ENCODE results near the gene POMT2.

The POMT2 gene

DNA sequence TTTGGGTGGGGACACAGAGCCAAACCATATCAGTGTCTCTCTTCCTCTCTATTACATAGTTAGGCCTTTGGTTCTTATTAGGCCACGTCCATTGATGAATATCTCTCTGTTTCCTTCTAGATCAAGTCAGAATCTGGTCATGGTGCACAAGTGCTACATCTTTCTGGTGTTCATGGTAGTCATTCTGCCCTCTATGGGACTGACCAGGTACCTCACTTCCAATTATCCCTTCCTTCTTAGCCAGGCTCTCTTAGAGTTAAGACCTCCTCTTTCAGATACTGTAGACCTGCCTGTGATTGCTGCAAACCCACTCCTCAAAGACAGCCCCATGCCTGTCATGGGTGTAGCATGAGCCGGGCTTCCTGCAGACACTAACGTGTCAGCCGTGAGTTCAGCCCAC, 74.9 kb downstream of the POMT2 start:
- in situ Hi-C loops (cut with MboI; ENCODE audit: low sequenced_read_pairs), result no loop called here

DNA sequence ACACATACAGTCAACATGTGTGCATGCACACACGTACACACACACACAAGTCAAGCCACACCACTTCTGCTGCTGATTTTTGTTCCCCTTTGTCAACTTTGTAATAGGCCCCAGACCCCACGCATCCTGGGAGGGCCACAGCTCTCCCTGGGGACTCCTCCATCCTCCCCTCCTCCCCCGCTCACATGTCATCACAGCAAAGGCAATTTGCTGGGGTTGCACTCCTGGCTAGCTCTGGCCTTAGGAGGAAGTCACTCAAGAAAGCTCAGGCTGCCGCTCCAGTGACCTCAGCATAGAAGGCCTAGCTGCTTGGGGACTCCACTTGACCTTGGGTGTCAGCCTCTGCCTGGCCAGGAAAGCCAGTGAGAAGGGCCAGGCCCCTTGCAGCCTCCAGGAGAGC, 76.8 kb downstream of the POMT2 start:
- in situ Hi-C loops (cut with MboI; ENCODE audit: low sequenced_read_pairs), result no loop called here

DNA sequence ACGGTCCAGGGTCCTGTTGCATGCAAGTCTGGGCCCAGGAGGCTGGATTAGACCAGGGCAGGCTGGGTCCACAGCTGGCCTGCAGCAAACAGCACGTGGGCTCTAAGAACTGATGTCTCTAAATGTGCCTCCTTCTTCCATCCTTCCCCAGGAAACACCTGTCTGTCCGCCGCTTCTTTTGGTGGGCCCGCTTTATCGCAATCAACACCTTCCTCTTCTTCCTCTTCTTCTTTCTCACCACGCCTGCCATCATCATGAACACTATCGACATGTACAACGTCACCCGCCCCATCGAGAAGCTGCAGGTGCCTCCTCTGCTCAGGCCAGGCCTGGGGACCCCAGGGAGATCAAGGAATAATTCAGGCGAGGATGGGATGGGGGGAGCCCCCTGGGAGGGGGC, 77.9 kb downstream of the POMT2 start:
- in situ Hi-C loops (cut with MboI; ENCODE audit: low sequenced_read_pairs), result no loop called here

DNA sequence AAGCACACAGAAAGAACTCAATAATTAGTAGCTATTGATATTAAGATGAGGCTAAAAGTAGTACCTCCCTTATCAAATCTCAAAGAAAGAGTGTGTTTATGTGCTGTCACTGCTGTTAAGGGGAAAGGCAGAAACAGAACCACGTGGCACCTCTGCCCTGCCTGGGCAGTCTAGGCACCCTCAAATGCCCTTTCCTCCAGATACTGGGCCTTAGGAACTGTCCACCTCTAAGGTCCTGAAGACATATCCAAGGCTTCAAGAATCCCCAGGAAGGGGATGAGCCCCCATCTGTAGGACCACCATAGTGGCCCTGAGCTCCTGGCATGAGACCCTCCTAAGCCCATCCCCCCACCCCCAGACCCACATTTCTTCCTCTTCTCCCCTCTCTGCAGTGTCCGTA, 78.7 kb downstream of the POMT2 start:
- in situ Hi-C loops (cut with MboI; ENCODE audit: low sequenced_read_pairs), result no loop called here

DNA sequence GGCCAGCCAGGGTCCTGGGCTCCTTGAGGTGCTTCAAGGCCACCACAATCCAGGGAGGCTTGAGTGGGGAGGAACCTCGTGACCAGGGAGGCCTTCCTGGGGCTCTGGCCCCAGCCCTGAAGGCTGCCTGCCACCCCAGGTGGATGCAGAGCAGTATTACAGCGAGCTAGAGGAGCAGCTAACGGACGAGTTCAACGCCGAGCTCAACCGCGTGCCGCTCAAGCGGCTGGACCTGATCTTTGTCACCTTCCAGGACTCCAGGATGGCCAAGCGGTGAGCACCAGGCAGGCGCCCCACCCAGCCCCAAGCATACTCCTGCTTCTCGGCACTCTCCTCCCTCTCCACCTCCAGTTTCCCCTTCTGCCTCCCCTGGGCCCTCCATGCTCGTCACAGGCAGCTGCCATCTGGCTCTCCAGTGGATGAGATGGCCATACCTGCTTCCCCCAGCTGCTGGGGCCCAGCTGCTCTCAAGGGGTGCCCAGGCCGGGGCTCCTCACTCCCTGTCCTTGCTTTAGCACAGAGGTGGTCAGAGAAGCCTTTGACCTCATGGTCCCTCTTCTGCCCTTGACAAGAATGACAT, 80.3 kb downstream of the POMT2 start:
- in situ Hi-C loops (cut with MboI; ENCODE audit: low sequenced_read_pairs), result no loop called here

DNA sequence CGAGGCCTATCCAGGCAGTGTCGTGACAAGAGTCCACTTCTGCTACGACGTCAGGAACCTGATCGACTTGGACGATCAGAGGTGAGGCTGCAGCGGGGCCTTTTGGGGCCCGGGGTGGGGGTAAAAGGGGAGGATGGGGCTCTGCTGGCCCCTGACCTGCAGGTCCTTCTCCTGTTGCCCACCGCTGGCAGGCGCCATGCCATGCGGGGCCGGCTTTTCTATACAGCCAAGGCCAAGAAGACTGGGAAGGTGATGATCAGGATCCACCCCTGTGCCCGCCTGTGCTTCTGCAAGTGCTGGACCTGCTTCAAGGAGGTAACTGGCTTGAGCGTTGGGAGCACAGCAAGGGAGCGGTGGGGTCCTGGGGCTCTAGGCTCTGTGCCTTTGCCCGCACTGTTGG, 81.3 kb downstream of the POMT2 start:
- in situ Hi-C loops (cut with MboI; ENCODE audit: low sequenced_read_pairs), result no loop called here

DNA sequence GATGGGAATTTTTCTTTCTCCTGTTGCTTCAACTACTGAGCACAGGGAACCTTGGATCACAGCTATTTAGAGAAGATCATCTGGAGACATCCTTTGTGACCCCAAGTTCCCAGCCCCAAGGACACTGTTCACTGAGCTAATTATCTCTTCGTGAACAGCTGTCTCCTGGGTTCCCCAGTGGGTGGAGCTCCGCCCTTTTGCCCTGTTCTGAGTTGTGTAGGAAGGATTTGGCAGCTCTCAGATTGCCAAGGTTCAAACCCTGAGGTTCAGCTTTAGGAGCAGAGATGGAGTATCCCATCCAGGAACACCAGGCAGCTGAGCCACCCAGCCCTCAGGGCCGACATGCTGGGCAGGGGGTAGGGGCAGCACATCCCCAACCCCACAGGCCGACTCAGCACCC, 81.7 kb downstream of the POMT2 start:
- in situ Hi-C loops (cut with MboI; ENCODE audit: low sequenced_read_pairs), result no loop called here

DNA sequence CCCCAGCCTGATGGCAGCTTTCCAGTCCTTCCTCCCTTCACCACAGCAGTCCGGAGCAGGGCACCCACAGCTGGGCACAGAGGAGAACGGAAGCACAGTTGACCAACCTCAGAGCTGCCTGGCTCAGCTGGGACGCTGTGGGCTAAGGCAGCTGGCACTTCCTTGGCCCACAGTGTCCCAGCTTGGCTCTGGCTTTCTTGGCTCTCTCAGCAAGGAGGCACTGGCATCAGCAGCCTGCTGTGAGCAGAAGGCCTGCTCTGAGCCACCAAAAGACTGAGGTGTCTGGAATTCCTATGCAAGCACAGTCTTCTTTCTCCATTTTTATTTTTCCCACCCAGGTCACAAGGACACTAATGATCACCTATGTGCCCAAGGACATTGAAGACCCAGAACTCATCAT, 82.3 kb downstream of the POMT2 start:
- in situ Hi-C loops (cut with MboI; ENCODE audit: low sequenced_read_pairs), result no loop called here

DNA sequence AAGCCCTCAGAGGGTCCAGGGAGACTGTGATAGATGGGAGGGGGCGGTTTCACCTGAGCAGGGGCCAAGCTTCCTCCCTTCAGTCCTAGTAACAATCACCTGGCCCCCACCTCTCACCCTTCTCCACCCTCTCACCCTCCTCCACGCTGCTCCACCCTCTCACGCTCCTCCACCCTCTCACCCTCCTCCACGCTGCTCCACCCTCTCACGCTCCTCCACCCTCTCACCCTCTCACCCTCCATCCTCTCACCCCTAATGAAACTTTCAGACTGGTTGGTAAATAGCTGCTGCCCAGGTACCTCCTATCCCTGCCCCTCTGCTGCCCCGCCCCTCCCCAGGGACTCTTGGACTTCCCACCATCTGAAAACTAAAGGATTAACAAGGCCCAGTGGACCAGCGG, 83.9 kb downstream of the POMT2 start:
- in situ Hi-C loops (cut with MboI; ENCODE audit: low sequenced_read_pairs), result no loop called here

DNA sequence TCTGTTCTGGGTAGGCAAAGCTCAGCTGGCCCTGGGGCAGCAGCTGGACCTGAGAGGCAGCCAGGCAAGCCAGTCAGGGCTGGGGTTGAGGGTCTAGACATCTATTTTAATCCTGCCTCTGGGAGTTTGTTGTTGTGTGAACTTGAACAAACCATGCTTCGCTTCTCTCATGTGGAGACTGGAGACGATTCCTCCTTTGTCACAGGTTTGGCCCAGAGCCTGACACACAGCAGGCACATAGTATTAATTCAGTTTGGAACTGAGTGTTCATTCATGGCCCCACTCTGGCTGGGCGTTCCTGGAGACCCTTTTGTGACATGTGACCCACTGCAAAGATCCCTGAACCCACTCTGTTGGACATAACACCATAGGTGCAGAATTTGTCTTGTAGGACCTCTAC, 89.0 kb downstream of the POMT2 start:
- in situ Hi-C loops (cut with MboI; ENCODE audit: low sequenced_read_pairs), result no loop called here

DNA sequence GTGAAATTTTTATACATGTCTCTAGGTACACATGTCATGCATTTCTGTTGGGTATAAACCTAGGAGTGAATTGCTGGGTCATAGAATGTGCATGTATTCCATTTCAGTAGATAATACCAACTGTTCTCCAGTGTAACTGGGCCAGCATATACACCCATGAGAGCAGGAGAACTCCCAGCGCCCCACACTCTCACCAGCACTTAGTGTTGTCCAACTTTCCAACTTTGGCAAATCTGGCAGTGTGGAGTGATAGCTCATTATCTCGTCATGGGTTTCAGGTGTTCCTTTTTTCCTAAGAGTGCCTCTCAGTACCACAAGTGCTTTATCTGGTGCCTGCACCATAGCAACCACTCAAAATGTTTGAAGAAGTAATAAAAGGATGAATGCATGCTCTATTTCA, 89.8 kb downstream of the POMT2 start:
- in situ Hi-C loops (cut with MboI; ENCODE audit: low sequenced_read_pairs), result no loop called here

DNA sequence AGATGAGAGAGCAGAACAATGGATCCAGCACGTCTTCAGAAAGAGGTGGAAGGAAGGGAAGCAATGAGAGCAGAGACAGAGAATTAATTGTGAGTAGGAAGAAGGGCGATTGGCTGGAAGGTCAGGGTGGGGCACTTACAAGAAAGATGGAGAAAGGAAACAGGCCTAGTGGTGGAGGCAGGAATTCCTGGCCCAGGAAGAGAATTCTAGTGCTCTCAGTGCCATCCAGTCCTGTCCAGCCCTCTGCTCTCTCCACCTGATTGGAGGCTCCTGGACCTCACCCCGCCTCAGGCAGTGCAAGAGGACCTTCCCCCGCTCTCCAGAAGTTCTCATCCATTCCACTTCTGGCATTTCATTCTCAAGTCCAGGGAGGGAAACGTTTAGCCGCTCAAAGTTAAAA, 92.6 kb downstream of the POMT2 start:
- in situ Hi-C loops (cut with MboI; ENCODE audit: low sequenced_read_pairs), result no loop called here

DNA sequence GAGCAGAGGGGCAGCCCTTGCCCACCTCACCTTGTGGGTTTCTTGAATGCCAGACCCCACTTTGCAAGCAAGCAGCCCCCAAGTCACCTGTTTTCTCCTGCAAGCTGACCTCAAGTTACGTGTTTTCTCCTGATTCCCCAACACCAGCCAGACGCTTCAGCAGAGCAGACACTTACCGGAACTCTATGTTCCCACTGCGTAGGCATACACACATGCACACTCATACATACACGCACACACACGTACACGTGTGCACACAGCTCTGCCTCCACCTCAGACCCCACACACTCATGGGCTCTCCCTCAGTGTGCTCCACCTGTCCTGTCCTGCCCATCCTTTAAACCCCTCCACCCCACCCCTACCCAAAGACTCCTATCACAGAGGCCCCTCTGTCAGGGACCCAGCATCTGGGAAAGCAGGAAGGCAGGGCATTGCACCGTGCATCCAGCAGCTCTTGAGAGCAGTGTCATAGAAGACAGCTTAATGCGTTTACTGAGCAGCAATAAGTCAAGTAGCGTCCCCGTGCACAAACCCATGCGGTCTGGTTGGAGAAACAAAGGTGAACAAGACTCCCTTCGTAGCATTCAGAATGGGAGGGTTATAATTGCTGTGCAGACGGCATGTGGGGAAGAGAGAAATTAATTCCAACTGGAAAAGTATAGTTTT, 94.7 kb downstream of the POMT2 start:
- in situ Hi-C loops (cut with MboI; ENCODE audit: low sequenced_read_pairs), result no loop called here

DNA sequence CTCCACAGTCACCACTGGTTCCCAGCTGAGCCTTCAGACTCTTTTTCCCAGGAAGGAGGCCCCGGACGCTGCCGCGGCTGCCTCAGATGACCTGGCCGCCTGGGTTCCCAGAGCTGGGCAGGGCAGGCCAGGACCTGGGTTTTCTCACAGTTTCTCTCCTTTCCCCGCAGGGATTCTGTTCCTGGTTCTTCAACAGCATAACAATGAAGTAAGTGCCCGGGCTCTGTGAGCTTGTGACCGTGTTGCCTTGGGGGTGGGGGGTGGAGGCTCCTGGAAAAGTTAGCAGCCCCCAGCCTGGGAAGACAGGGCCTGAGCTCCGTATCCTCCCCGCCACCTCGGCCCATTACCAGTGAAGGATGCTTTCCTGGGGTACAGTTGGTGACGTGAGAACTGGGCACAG, 95.4 kb downstream of the POMT2 start:
- in situ Hi-C loops (cut with MboI; ENCODE audit: low sequenced_read_pairs), result no loop called here
